Measurements from ENCODE around the gene OAS2. TPM values are rescaled to one million over a fixed set of nuclear protein-coding genes. Genes with fewer than 3 reads are reported as not detected.
A peak's percentile ranks its signal among the peaks of the same experiment; 100 is the strongest.

Gene OAS2
- total RNA-seq, 2 donors from 2014 or later: 1.6 to 2.3 TPM

DNA sequence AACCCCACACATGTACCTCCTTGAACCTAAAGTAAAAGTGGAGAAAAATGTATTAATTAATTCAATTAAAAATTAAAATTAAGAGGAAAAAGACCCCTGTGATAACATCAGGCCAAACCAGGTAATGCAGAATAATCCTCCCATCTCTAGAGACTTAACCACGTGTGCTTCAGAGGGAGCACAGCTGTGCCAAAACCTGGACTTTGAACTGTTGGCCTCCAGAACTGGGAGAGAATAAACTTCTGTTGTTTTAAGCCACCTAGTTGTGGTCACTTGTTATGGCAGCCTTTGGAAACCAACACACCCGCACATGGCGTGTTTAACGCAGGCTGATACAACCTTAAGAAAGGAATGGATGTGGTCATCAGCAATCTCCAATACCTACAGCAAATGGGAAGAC lies 23.8 kb downstream of the OAS2 start:
- H3K9me3 ChIP-seq: no peaks in the 10 kb centered on the region
- H3K27me3 ChIP-seq: no peaks in the 10 kb centered on the region
- no peak overlapping the region for H3K4me3 ChIP-seq
- DNase-seq: peak; percentile 20 to 66 (median 50)
- no peaks in the 10 kb centered on the region for H3K36me3 ChIP-seq (replicated peaks in 1 of 2; ENCODE audit: insufficient read depth in 1 of 2, low read depth in 2 of 2)
- ATAC-seq: peak; percentile 77
- intact Hi-C loops (cut with DNase I): no loop called here
- no peaks in the 10 kb centered on the region for H3K4me1 ChIP-seq
- 25 to 34% methylated on average over 4 of the region's 4 CpGs for WGBS, 2 donors
- no peak for TF ChIP-seq POLR2A (IDR thresholded peaks at IDR 0.05)
- TF ChIP-seq, protein P1, sequence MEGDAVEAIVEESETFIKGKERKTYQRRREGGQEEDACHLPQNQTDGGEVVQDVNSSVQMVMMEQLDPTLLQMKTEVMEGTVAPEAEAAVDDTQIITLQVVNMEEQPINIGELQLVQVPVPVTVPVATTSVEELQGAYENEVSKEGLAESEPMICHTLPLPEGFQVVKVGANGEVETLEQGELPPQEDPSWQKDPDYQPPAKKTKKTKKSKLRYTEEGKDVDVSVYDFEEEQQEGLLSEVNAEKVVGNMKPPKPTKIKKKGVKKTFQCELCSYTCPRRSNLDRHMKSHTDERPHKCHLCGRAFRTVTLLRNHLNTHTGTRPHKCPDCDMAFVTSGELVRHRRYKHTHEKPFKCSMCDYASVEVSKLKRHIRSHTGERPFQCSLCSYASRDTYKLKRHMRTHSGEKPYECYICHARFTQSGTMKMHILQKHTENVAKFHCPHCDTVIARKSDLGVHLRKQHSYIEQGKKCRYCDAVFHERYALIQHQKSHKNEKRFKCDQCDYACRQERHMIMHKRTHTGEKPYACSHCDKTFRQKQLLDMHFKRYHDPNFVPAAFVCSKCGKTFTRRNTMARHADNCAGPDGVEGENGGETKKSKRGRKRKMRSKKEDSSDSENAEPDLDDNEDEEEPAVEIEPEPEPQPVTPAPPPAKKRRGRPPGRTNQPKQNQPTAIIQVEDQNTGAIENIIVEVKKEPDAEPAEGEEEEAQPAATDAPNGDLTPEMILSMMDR (IDR thresholded peaks at IDR 0.05): peak in 4 of 7 experiments; percentile 35 to 57 (median 42)
- H3K27ac ChIP-seq: no peak overlapping the region

DNA sequence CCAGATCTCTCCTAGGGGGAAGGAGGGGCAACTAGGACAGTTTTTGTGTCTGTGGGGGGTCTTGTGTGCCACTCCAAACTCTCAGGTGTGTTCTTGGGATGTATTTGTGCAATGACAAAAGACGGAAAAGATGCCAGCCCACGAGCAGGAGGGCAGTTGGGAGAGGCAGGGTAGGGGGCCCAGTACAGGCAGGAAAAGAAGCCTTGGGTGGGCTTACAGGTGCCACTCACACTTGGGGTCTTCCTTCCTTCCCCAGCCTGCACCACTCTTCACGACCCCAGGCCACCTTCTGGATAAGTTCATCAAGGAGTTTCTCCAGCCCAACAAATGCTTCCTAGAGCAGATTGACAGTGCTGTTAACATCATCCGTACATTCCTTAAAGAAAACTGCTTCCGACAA lies 24.4 kb downstream of the OAS2 start:
- no peak overlapping the region for H3K27ac ChIP-seq
- no peaks in the 10 kb centered on the region for H3K4me1 ChIP-seq
- no peak for DNase-seq
- ATAC-seq: no peak
- no peaks in the 10 kb centered on the region for H3K27me3 ChIP-seq
- no peak overlapping the region for H3K4me3 ChIP-seq
- no peak for TF ChIP-seq POLR2A (IDR thresholded peaks at IDR 0.05)
- TF ChIP-seq, protein P1 (IDR thresholded peaks at IDR 0.05): no peak
- intact Hi-C loops (cut with DNase I): no loop called here
- no peaks in the 10 kb centered on the region for H3K9me3 ChIP-seq
- H3K36me3 ChIP-seq (replicated peaks in 1 of 2; ENCODE audit: insufficient read depth in 1 of 2, low read depth in 2 of 2): no peaks in the 10 kb centered on the region
- 84 to 93% methylated on average over 5 of the region's 5 CpGs for WGBS, 2 donors

DNA sequence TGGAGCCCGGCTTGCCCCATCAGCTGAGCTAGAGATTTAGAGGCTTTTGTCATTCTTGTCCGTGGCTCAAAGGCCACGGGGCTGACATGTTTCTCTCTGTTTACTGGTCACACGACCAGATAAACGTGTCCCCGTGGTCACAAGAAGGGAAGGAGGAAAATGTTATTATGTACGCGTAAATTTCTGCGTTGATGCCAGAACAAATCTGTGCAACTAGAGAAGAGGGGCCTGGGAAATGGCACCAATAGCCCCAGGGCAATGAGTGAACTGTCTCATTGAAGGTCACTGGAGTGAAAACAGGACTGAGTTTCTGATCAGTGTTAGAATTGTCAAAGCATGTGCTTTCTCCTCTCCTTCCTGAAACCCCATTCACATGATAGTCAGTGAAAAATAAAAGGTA lies 25.3 kb downstream of the OAS2 start:
- DNase-seq (no peak), ATAC-seq (no peak)
- no peak overlapping the region for H3K27ac ChIP-seq
- TF ChIP-seq, protein P1 (IDR thresholded peaks at IDR 0.05): no peak
- TF ChIP-seq POLR2A (IDR thresholded peaks at IDR 0.05): no peak
- H3K9me3 ChIP-seq: no peaks in the 10 kb centered on the region
- no peaks in the 10 kb centered on the region for H3K27me3 ChIP-seq
- intact Hi-C loops (cut with DNase I): no loop called here
- H3K4me1 ChIP-seq: no peaks in the 10 kb centered on the region
- whole genome bisulfite sequencing, 2 donors: 77 to 85% methylated on average over 9 of the region's 9 CpGs
- H3K4me3 ChIP-seq: no peak overlapping the region
- H3K36me3 ChIP-seq (replicated peaks in 1 of 2; ENCODE audit: insufficient read depth in 1 of 2, low read depth in 2 of 2): no peaks in the 10 kb centered on the region

DNA sequence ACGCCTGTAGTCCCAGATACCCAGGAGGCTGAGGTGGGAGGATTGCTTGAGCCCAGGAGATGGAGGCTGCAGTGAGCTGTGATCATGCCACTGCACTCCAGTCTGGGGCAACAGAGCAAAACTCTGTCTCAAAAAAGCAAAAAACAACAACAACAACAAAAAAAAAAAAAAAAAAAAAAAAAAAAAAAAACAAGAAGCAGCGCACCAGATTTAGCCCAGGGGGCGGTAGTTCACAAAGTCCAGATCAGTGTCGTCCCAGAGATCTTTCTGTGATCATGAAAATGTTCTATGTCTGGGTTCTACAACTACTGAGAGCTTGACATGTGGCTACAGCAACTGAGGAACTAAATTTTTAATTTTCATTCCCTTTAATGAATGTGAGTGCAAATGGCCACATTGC lies 27.4 kb downstream of the OAS2 start:
- Histone ChIP-seq H3K9me3 (no peaks in the 10 kb centered on the region), H3K36me3 (replicated peaks in 1 of 2; ENCODE audit: insufficient read depth in 1 of 2, low read depth in 2 of 2) (no peaks in the 10 kb centered on the region), H3K4me1 (no peaks in the 10 kb centered on the region), H3K27me3 (no peaks in the 10 kb centered on the region), H3K27ac (no peak overlapping the region), H3K4me3 (no peak overlapping the region)
- DNase-seq (no peak), ATAC-seq (no peak)
- WGBS, 2 donors: 76 to 79% methylated on average over 4 of the region's 4 CpGs
- intact Hi-C loops (cut with DNase I): no loop called here
- no peak for TF ChIP-seq POLR2A (IDR thresholded peaks at IDR 0.05)
- TF ChIP-seq, protein P1 (IDR thresholded peaks at IDR 0.05): no peak

DNA sequence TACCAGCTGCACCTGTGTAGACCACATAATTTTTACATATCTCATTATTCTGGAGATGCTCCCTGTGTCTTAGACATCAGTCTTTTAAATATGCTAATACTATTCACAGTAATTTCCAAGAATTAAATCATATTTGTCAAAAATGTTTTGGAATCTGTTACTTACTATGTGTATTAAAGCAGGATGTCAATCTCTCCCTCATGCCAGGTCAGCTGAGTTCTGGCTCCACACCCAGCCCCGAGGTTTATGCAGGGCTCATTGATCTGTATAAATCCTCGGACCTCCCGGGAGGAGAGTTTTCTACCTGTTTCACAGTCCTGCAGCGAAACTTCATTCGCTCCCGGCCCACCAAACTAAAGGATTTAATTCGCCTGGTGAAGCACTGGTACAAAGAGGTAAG lies 27.9 kb downstream of the OAS2 start:
- Histone ChIP-seq H3K27me3 (no peaks in the 10 kb centered on the region), H3K9me3 (no peaks in the 10 kb centered on the region), H3K36me3 (replicated peaks in 1 of 2; ENCODE audit: insufficient read depth in 1 of 2, low read depth in 2 of 2) (no peaks in the 10 kb centered on the region), H3K4me1 (no peaks in the 10 kb centered on the region), H3K27ac (no peak overlapping the region), H3K4me3 (no peak overlapping the region)
- DNase-seq: no peak
- intact Hi-C loops (cut with DNase I): no loop called here
- no peak for ATAC-seq
- no peak for TF ChIP-seq POLR2A (IDR thresholded peaks at IDR 0.05)
- TF ChIP-seq, protein P1 (IDR thresholded peaks at IDR 0.05): no peak
- 64 to 83% methylated on average over 7 of the region's 7 CpGs for WGBS, 2 donors

All from body of pancreas (tissue), 4 donors.